IPS DF 6.9 (cell line): Measurements from ENCODE around the gene NRDE2.

Source experiments
- DNase-seq: peaks from one replicate; pipeline ENCODE4 v3.0.0-alpha.2; 2013; ENCODE audit warnings: low read depth, low spot score
- H3K27ac ChIP-seq: one replicate; pipeline ENCODE4 v1.5.1; 2013; ENCODE audit warnings: low read length, control low read depth
- H3K27me3 ChIP-seq: 2 replicates; pipeline ENCODE4 v1.6.1; 2013; ENCODE audit warnings: mild to moderate bottlenecking, low read length; ENCODE audit not compliant: control insufficient read depth, insufficient read depth
- H3K36me3 ChIP-seq: 2 replicates; pipeline ENCODE4 v1.6.1; 2013; ENCODE audit warnings: low read length; ENCODE audit not compliant: control insufficient read depth, insufficient read depth
- H3K4me1 ChIP-seq: 2 replicates; pipeline ENCODE4 v1.6.1; 2013; ENCODE audit warnings: low read length; ENCODE audit not compliant: control insufficient read depth, insufficient read depth
- H3K4me3 ChIP-seq: 2 replicates; pipeline ENCODE4 v1.5.1; 2013; ENCODE audit warnings: mild to moderate bottlenecking, low read length
- H3K9me3 ChIP-seq: 2 replicates; pipeline ENCODE4 v1.6.1; 2013; ENCODE audit warnings: low read length, inconsistent platforms; ENCODE audit not compliant: control insufficient read depth, insufficient read depth
- WGBS: extraction: QIAGEN DNeasy Blood & Tissue Kit; methylation state at CpG from one replicate; pipeline ENCODE4 v1.1.7; 2013; ENCODE audit warnings: mixed read lengths, missing lambda C conversion rate; ENCODE audit not compliant: insufficient read length, insufficient coverage; 5-methylcytosine and 5-hydroxymethylcytosine counted together

Gene NRDE2

DNA sequence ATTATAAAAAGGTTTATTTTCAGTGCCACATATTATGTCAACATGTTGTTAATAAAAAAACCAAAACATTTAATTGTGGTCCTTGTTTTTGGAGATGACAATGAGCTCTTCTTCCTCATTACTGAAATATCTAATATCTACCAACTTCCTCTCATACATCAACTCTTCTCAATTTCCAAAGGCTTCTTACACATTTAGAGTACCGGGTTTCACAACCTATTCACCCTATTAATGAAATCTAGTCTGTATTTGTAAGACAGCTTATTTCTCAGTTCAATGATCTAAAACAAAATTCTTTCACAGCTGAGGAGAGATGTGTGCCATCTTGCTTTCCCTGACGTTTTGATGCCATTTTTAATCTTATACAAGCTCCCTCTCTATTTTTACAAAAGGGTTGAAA lies 14.5 kb downstream of the NRDE2 start:
- Histone ChIP-seq H3K27me3 (no peaks in the 10 kb centered on the region), H3K4me3 (no peak overlapping the region), H3K36me3 (no peaks in the 10 kb centered on the region), H3K9me3 (no peaks in the 10 kb centered on the region), H3K4me1 (no peaks in the 10 kb centered on the region), H3K27ac (no peak overlapping the region)
- no peak for DNase-seq
- 100% methylated on average over 1 of the region's 2 CpGs for WGBS

DNA sequence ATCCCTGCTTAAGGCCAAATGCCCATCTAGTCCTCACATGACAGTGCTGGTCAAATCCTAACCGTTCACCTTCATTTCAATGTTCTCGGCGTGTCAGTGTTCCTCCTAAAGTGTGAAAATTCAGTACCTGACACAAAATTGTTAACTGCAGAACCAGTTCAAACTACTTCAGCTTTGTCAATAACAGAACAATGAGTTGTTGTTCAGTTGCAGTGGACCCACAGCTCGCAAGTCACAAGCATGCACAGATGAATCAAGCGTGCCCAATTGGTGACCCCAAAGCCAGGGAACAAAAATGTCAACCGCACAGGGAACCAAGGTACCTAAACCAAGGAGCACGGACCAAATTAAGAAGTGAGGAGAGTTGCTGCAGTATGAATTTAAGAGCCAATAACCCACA lies 23.2 kb downstream of the NRDE2 start:
- H3K27me3 ChIP-seq: no peaks in the 10 kb centered on the region
- no peak overlapping the region for H3K4me3 ChIP-seq
- peaks cover 4% of the 10 kb centered on the region; the same call in 1 of the 2 replicates for H3K4me1 ChIP-seq
- H3K36me3 ChIP-seq: no peaks in the 10 kb centered on the region
- no peak overlapping the region for H3K27ac ChIP-seq
- no peak for DNase-seq
- WGBS: no CpG with 5 or more reads among the region's 7 CpGs
- H3K9me3 ChIP-seq: no peaks in the 10 kb centered on the region

DNA sequence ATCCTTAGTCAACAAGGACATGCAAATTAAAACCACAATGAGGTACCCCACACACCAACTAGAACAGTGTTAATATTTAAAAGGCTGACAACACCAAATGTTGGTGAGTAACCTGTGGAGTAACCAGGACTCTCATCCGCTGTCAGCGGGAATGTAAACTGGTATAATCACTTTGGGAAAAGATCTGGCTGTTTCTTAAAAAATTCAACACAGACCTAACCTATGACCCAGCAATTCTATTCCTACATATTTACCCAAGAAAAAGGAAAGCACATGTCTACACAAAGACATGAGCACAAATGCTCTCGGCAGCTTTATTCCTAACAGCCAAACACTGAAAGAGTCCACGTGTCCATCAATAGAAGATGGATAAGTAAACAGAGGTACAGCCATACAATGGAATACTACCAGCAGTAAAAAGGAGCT lies 26.6 kb downstream of the NRDE2 start:
- H3K9me3 ChIP-seq: no peaks in the 10 kb centered on the region
- no peaks in the 10 kb centered on the region for H3K36me3 ChIP-seq
- H3K27ac ChIP-seq: no peak overlapping the region
- no peak for DNase-seq
- no peaks in the 10 kb centered on the region for H3K27me3 ChIP-seq
- WGBS: no CpG with 5 or more reads among the region's 4 CpGs
- peaks cover 7% of the 10 kb centered on the region; the same call in 1 of the 2 replicates for H3K4me1 ChIP-seq
- H3K4me3 ChIP-seq: no peak overlapping the region

DNA sequence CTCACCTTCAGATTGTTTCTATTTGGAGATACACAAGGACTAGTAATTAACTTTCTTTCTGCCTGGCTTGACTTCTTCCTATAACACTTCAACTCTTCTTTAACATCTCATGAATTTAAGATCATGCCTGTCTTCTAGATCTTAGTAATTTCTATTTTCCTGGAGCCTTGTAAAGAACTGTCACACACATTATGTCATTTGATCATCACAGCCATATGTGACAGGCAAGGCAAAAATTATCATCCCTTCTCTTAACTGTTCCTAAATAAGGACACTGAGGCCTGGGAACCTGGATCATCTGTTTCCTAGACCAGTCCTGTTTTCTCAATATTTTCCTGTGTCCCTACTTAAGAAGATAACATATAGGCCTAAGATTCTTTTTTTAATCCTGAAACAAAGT lies 27.2 kb downstream of the NRDE2 start:
- Histone ChIP-seq H3K27me3 (no peaks in the 10 kb centered on the region), H3K9me3 (no peaks in the 10 kb centered on the region), H3K36me3 (no peaks in the 10 kb centered on the region), H3K4me1 (peaks cover 7% of the 10 kb centered on the region; the same call in 1 of the 2 replicates), H3K4me3 (no peak overlapping the region), H3K27ac (no peak overlapping the region)
- no peak for DNase-seq

DNA sequence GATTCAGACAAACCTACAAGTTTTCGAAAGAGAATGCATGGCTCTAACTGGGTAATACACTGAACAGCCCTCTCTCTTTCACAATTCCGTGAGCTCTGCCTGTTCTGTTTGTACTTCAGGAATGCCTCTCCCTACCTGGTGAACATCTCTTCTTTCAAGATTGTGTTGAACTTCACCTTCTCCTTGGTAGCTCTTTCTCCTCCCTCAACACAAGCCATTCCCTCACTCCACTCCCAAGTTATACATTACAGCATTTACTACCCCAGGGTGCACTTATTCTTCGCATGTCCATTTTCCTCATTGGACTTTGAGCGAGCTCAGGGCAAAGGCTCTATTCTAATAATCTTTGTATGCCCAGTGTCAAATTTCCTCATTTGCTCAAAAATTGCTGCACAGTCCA lies 28.3 kb downstream of the NRDE2 start:
- peaks cover 7% of the 10 kb centered on the region; the same call in 1 of the 2 replicates for H3K4me1 ChIP-seq
- no peaks in the 10 kb centered on the region for H3K9me3 ChIP-seq
- H3K4me3 ChIP-seq: no peak overlapping the region
- no peak overlapping the region for H3K27ac ChIP-seq
- H3K27me3 ChIP-seq: no peaks in the 10 kb centered on the region
- H3K36me3 ChIP-seq: no peaks in the 10 kb centered on the region
- no CpG with 5 or more reads among the region's 4 CpGs for WGBS
- DNase-seq: no peak

DNA sequence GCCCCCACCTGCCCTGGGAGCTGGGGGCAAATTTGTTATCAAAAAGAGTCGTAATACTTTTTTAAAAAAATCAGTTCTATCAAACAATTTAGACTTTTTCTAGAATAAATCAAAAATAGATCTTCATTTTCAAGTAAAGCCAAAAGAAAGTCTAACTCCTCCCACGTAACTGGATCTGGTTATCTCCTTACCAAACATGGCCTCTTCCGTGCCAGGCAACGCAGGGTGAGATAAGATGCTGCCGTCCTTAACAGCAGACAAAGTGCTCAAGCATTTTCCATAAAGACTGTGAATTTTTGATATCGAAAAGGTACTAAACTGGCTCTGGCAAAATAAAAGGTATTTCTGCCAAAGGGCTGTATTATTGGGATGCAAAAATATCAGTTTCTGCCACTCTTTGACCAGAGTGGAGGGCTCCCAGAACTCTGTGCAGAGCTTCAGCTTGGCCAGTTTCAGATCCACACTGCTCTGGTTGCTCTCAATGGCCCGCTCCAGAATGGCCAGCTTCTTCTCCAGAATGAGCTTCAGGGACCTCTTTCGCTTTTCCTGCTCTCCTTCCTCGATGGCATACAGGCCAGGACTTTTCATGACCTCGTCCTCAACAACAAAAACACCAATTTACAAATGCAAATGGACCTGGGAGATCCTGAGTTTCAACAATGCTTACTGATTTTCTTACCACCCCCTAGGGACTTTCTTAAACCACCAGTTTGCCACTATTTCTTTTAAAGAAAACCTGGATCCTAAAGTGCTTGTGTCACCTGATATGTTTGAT lies 29.0 kb downstream of the NRDE2 start:
- Histone ChIP-seq H3K9me3 (no peaks in the 10 kb centered on the region), H3K4me1 (peaks cover 7% of the 10 kb centered on the region; the same call in 1 of the 2 replicates), H3K27ac (no peak overlapping the region), H3K36me3 (no peaks in the 10 kb centered on the region), H3K4me3 (no peak overlapping the region), H3K27me3 (no peaks in the 10 kb centered on the region)
- no peak for DNase-seq
- WGBS: no CpG with 5 or more reads among the region's 10 CpGs

DNA sequence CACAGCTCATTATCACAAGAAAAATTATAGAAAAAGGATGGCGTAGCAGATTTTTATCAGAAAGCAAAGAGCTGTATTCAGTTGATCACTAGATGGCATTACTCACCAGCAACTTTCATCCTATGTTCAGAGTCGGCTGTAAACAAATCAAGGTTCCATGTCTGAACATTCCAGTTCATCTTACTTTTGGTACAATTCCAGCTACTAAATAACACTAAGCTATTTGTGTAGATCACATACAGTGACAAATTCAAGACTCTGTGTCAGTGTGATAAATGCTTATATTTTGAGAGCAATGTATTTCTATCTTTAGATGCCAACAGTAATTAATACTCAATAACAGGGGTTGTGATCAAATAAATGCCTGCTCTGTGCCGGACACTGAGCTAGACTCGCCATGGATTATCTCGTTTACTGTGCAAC lies 30.1 kb downstream of the NRDE2 start:
- H3K27ac ChIP-seq: no peak overlapping the region
- no peaks in the 10 kb centered on the region for H3K27me3 ChIP-seq
- no CpG with 5 or more reads among the region's 5 CpGs for WGBS
- H3K4me3 ChIP-seq: no peak overlapping the region
- no peaks in the 10 kb centered on the region; the same call in 1 of the 2 replicates for H3K36me3 ChIP-seq
- H3K9me3 ChIP-seq: no peaks in the 10 kb centered on the region
- DNase-seq: no peak
- H3K4me1 ChIP-seq: peaks cover 7% of the 10 kb centered on the region; the same call in 1 of the 2 replicates

DNA sequence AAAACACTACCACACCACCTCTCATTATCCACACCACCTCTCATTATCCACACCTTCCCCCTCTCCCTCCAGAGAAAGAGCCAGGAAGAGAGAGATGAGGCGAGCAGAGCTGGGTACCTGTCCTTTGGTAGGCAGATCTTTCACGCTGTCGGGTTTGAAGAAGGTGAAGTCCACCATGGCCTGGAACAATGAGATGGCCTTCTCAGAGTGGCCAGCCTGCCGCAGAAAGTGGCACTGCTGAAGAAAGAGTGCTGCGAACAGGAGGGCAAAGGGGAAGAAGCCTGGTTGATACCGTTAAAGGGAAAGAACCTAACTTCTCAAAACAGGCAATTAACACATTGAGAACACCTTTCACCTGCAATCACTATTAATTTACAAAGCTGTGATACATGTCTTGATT lies 30.6 kb downstream of the NRDE2 start:
- Histone ChIP-seq H3K4me1 (peaks cover 7% of the 10 kb centered on the region; the same call in 1 of the 2 replicates), H3K27me3 (no peaks in the 10 kb centered on the region), H3K4me3 (no peak overlapping the region), H3K36me3 (no peaks in the 10 kb centered on the region; the same call in 1 of the 2 replicates), H3K9me3 (no peaks in the 10 kb centered on the region), H3K27ac (no peak overlapping the region)
- DNase-seq: no peak
- WGBS: no CpG with 5 or more reads among the region's 6 CpGs

DNA sequence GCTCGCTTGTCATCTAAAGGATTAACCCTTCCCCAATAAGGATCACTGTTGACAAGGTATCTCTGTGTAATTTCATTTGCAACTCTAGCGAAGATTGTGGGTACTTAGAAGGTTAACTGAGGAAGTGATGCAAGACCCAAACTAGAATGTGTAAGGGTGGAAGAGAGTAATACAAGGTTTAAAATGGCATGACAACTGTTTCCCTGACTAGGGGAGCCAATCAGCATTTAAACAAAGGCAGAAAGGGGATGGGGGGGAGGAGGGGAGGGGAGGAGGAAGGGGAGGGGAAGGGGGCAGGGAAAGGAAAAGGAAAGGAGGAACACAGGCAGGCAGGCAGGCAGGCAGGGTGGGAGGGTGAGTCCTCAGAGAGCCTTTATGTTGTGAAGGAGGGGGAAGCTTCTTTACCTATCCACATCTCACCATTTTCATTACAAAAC lies 31.1 kb downstream of the NRDE2 start:
- Histone ChIP-seq H3K4me3 (no peak overlapping the region), H3K4me1 (peaks cover 7% of the 10 kb centered on the region; the same call in 1 of the 2 replicates), H3K27ac (no peak overlapping the region), H3K36me3 (no peaks in the 10 kb centered on the region; the same call in 1 of the 2 replicates), H3K9me3 (no peaks in the 10 kb centered on the region), H3K27me3 (no peaks in the 10 kb centered on the region)
- no CpG with 5 or more reads among the region's 2 CpGs for WGBS
- DNase-seq: no peak

DNA sequence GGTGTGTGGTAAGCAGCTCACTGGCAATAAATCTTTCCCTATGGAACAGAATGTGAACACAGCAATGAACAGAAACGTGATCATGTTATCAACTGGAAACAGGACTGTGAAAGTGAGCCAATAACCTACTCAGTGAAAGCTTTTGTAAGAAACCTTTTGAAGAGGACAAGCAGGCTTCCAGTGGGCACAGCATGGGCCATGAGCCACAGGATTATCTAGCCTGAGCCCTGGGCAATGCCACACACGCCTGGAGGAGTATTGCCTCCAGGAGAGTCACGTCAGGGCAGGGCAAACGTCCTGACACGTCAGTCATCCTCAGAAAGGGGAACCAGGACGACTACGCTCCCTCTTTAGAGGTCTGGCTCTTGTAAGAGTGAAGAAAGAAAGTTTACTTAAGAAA lies 32.3 kb downstream of the NRDE2 start:
- peaks cover 7% of the 10 kb centered on the region; the same call in 1 of the 2 replicates for H3K4me1 ChIP-seq
- H3K27ac ChIP-seq: no peak overlapping the region
- H3K4me3 ChIP-seq: no peak overlapping the region
- H3K27me3 ChIP-seq: no peaks in the 10 kb centered on the region
- no CpG with 5 or more reads among the region's 7 CpGs for WGBS
- DNase-seq: no peak
- H3K9me3 ChIP-seq: no peaks in the 10 kb centered on the region
- H3K36me3 ChIP-seq: no peaks in the 10 kb centered on the region; the same call in 1 of the 2 replicates
